H1 (cell line): ENCODE measurements around the gene LPP. TPM values are rescaled to one million over a fixed set of nuclear protein-coding genes. Genes with fewer than 3 reads are reported as not detected.

ENCODE experiments used
- CTCF ChIA-PET: fragments of 300-600 bp; sonication (Branson Sonifier 250); formaldehyde crosslinking; loops from one replicate; lab custom pipeline; 2021; ENCODE audit not compliant: partially characterized antibody; lab: Charles Lee
- POLR2A ChIA-PET: fragments of 300-600 bp; sonication (Branson Sonifier 250); formaldehyde crosslinking; loops from one replicate; lab custom pipeline; 2021; ENCODE audit warnings: inconsistent platforms; ENCODE audit not compliant: partially characterized antibody; lab: Charles Lee
- DNase-seq, 2 experiments: peaks; one replicate each; pipeline versions ENCODE4 v3.0.0 to v3.0.0-alpha.2; 2010 to 2022; ENCODE audit warnings: low spot score in 2 of 2, low read depth in 1 of 2, mixed read lengths in 1 of 2
- FAIRE-seq: peaks from 2 replicates; lab custom pipeline; 2011; peaks lifted over from hg19 to GRCh38; lab: Jason Lieb, UNC
- H2AFZ ChIP-seq: 2 replicates; pipeline ENCODE4 v1.8.1; 2012; ENCODE audit warnings: low read length, inconsistent platforms
- H2AK5ac ChIP-seq: 2 replicates; pipeline ENCODE4 v1.6.1; 2013; ENCODE audit warnings: low read depth, low read length
- H2BK120ac ChIP-seq: replicated peaks from 2 replicates; pipeline ENCODE3; 2013; ENCODE audit warnings: low read depth, low read length, inconsistent platforms
- H2BK12ac ChIP-seq: 2 replicates; pipeline ENCODE4 v1.6.1; 2013; ENCODE audit warnings: low read depth, low read length
- H2BK15ac ChIP-seq: 2 replicates; pipeline ENCODE4 v1.6.1; 2013; ENCODE audit warnings: low read length
- H2BK20ac ChIP-seq: 2 replicates; pipeline ENCODE4 v1.6.1; 2013; ENCODE audit warnings: low read length
- H2BK5ac ChIP-seq: 2 replicates; pipeline ENCODE4 v1.6.1; 2013; ENCODE audit warnings: low read depth, low read length
- H3K14ac ChIP-seq: 2 replicates; pipeline ENCODE4 v1.6.1; 2013; ENCODE audit warnings: inconsistent platforms; ENCODE audit not compliant: insufficient read length
- H3K18ac ChIP-seq: 2 replicates; pipeline ENCODE4 v1.6.1; 2013; ENCODE audit warnings: low read length; ENCODE audit errors: extremely low read depth
- H3K23ac ChIP-seq: 2 replicates; pipeline ENCODE4 v1.6.1; 2013; ENCODE audit warnings: inconsistent platforms; ENCODE audit not compliant: insufficient read length
- H3K23me2 ChIP-seq: 2 replicates; pipeline ENCODE4 v1.6.1; 2013; ENCODE audit warnings: low read depth, low read length
- H3K27ac ChIP-seq: 2 replicates; pipeline ENCODE4 v1.6.1; 2011; ENCODE audit warnings: low read depth, low read length, inconsistent platforms
- H3K27me3 ChIP-seq, 4 experiments: replicated peaks in 1 of 4; 1 replicate in 1 of 4; 2 replicates in 3 of 4; pipeline versions ENCODE4 v1.6.1 to v1.8.1; 2011 to 2013; ENCODE audit warnings: low read length in 3 of 4, mild to moderate bottlenecking in 3 of 4, inconsistent platforms in 2 of 4, mixed read lengths in 2 of 4, moderate library complexity in 1 of 4; ENCODE audit not compliant: control insufficient read depth in 3 of 4, insufficient read depth in 3 of 4; ENCODE audit errors: extremely low read depth in 1 of 4
- H3K36me3 ChIP-seq, 4 experiments: 2 replicates each; pipeline versions ENCODE4 v1.6.1 to v1.8.1; 2011 to 2013; ENCODE audit warnings: mild to moderate bottlenecking in 4 of 4, low read length in 3 of 4, moderate library complexity in 2 of 4, control low read depth in 1 of 4, inconsistent platforms in 1 of 4; ENCODE audit not compliant: insufficient read depth in 4 of 4, control insufficient read depth in 2 of 4
- H3K4ac ChIP-seq: replicated peaks from 2 replicates; pipeline ENCODE3; 2013; ENCODE audit warnings: low read length, low read depth, mixed read lengths, inconsistent platforms; ENCODE audit not compliant: insufficient read length
- H3K4me1 ChIP-seq, 4 experiments: replicated peaks in 1 of 4; 1 replicate in 1 of 4; 2 replicates in 3 of 4; pipeline versions ENCODE4 v1.6.1 to v1.8.1; 2011 to 2013; ENCODE audit warnings: low read length in 3 of 4, inconsistent platforms in 2 of 4, mixed read lengths in 1 of 4; ENCODE audit not compliant: insufficient read depth in 4 of 4, control insufficient read depth in 3 of 4
- H3K4me2 ChIP-seq, 2 experiments: 2 replicates each; pipeline versions ENCODE4 v1.6.1 to v1.8.1; 2011 to 2013; ENCODE audit warnings: low read depth in 2 of 2, low read length in 2 of 2, control low read depth in 1 of 2, inconsistent platforms in 1 of 2, mild to moderate bottlenecking in 1 of 2; ENCODE audit not compliant: insufficient read depth in 1 of 2
- H3K4me3 ChIP-seq, 4 experiments: fragments of 200-600, 300-600 bp in 1 of 4; sonication (generic), shearing (Covaris generic), sonication (Bioruptor Twin) in 1 of 4; 2 replicates each; pipeline versions ENCODE4 v1.5.1 to v1.8.1; 2011 to 2016; ENCODE audit warnings: low read length in 4 of 4, low read depth in 3 of 4, control low read depth in 2 of 4, inconsistent platforms in 2 of 4, mild to moderate bottlenecking in 2 of 4, mixed read lengths in 1 of 4, moderate library complexity in 1 of 4; ENCODE audit not compliant: insufficient read depth in 2 of 4; ENCODE audit errors: extremely low read depth in 1 of 4
- H3K56ac ChIP-seq: replicated peaks from 2 replicates; pipeline ENCODE3; 2013; ENCODE audit warnings: low read depth, mild to moderate bottlenecking, mixed read lengths, low read length, inconsistent platforms; ENCODE audit not compliant: insufficient read length
- H3K79me1 ChIP-seq: 2 replicates; pipeline ENCODE4 v1.6.1; 2013; ENCODE audit warnings: low read depth, low read length, control low read depth
- H3K79me2 ChIP-seq, 2 experiments: 2 replicates each; pipeline versions ENCODE4 v1.6.1 to v1.8.1; 2012 to 2013; ENCODE audit warnings: low read length in 2 of 2, mild to moderate bottlenecking in 2 of 2, inconsistent platforms in 1 of 2; ENCODE audit not compliant: insufficient read depth in 2 of 2, control insufficient read depth in 1 of 2
- H3K9ac ChIP-seq, 4 experiments: replicated peaks in 1 of 4; 1 replicate in 1 of 4; 2 replicates in 3 of 4; pipeline versions ENCODE4 v1.6.1 to v1.8.1; 2011 to 2013; ENCODE audit warnings: low read depth in 3 of 4, low read length in 3 of 4, control low read depth in 2 of 4, mild to moderate bottlenecking in 2 of 4, moderate library complexity in 2 of 4, inconsistent platforms in 1 of 4; ENCODE audit errors: extremely low read depth in 1 of 4
- H3K9me3 ChIP-seq, 2 experiments: 2 replicates each; pipeline versions ENCODE4 v1.6.1 to v1.8.1; 2012 to 2013; ENCODE audit warnings: mild to moderate bottlenecking in 2 of 2, moderate library complexity in 2 of 2, control low read depth in 1 of 2, inconsistent platforms in 1 of 2, low read depth in 1 of 2, low read length in 1 of 2, mixed read lengths in 1 of 2; ENCODE audit not compliant: insufficient read depth in 2 of 2
- H4K20me1 ChIP-seq, 2 experiments: replicated peaks in 1 of 2; 2 replicates each; pipeline versions ENCODE3 to v1.8.1; 2011 to 2013; ENCODE audit warnings: inconsistent platforms in 2 of 2, low read length in 2 of 2, mild to moderate bottlenecking in 1 of 2; ENCODE audit not compliant: insufficient read depth in 2 of 2, control insufficient read depth in 1 of 2
- H4K5ac ChIP-seq: 2 replicates; pipeline ENCODE4 v1.6.1; 2013; ENCODE audit warnings: low read length, low read depth, mixed read lengths, inconsistent platforms; ENCODE audit not compliant: insufficient read length
- H4K8ac ChIP-seq: 2 replicates; pipeline ENCODE4 v1.8.0; 2013; ENCODE audit warnings: mild to moderate bottlenecking, moderate library complexity, low read length, inconsistent platforms; ENCODE audit not compliant: insufficient read depth; ENCODE audit errors: extremely low read depth
- H4K91ac ChIP-seq: replicated peaks from 2 replicates; pipeline ENCODE3; 2013; ENCODE audit warnings: low read length, mixed read lengths, inconsistent platforms; ENCODE audit not compliant: insufficient read length
- BACH1 ChIP-seq: IDR thresholded peaks from 2 replicates; pipeline ENCODE4 v1.6.1; 2012; ENCODE audit warnings: low read length, improper control_type of control experiment
- BRCA1 ChIP-seq: IDR thresholded peaks from 2 replicates; pipeline ENCODE4 v1.6.1; 2012; ENCODE audit warnings: low read depth, low read length, improper control_type of control experiment
- CHD1 ChIP-seq: IDR thresholded peaks from 2 replicates; pipeline ENCODE4 v1.6.1; 2012; ENCODE audit warnings: low read depth, low read length, improper control_type of control experiment
- GABPA ChIP-seq: IDR thresholded peaks from 2 replicates; pipeline ENCODE4 v1.6.1; 2011; ENCODE audit warnings: mild to moderate bottlenecking, low read length, moderate library complexity, borderline replicate concordance; ENCODE audit not compliant: insufficient read depth
- KDM1A ChIP-seq: fragments of 200-600, 300-600 bp; sonication (generic); IDR thresholded peaks from 2 replicates; pipeline ENCODE4 v1.7.1; 2016; ENCODE audit warnings: mild to moderate bottlenecking, low read length, borderline replicate concordance
- POU5F1 ChIP-seq: IDR thresholded peaks from 2 replicates; pipeline ENCODE4 v1.6.1; 2011; ENCODE audit warnings: low read depth, mild to moderate bottlenecking, low read length, moderate library complexity
- RAD21 ChIP-seq, 2 experiments: IDR thresholded peaks in 1 of 2; conservative IDR thresholded peaks in 1 of 2; 2 replicates each; pipeline ENCODE4 v1.6.1; 2011; ENCODE audit warnings: low read depth in 2 of 2, low read length in 2 of 2, improper control_type of control experiment in 1 of 2, inconsistent platforms in 1 of 2, mild to moderate bottlenecking in 1 of 2, moderate library complexity in 1 of 2
- TBP ChIP-seq: IDR thresholded peaks from 2 replicates; pipeline ENCODE4 v1.6.1; 2011; ENCODE audit warnings: low read depth, low read length, improper control_type of control experiment
- WGBS, 2 experiments: shearing (Covaris generic) in 1 of 2; methylation state at CpG; one replicate each; pipeline versions ENCODE4 v1.1.6 to v1.1.7; 2013 to 2015; ENCODE audit warnings: low lambda C conversion rate in 2 of 2, mixed read lengths in 2 of 2, inconsistent platforms in 1 of 2, low coverage in 1 of 2, missing lambda C conversion rate in 1 of 2; ENCODE audit not compliant: insufficient replicate concordance in 2 of 2, insufficient coverage in 1 of 2, insufficient read length in 1 of 2; ENCODE audit errors: extremely low coverage in 1 of 2, missing lambda C conversion rate in 1 of 2; 5-methylcytosine and 5-hydroxymethylcytosine counted together
- polyA plus RNA-seq, 7 experiments: library from polyadenylated mRNA; depleted of rRNA in 3 of 7; stranded (reverse) in 5 of 7; unstranded in 2 of 7; fragments of >200 nt in 5 of 7; fragments of 200-250 nt in 2 of 7; gene quantifications; 1 replicate in 5 of 7; 2 replicates in 1 of 7; 4 replicates in 1 of 7; pipeline versions ENCODE4 v1.2.1 to v1.2.3, GENCODE V29; 2011 to 2013; ENCODE audit warnings: missing spikeins in 2 of 7, mixed read lengths in 2 of 7
- total RNA-seq: library from RNA; stranded (reverse); fragmentation: NEBNext Ultra II Directional; extraction: Animal tissue kit (Norgen Biotek cat#: 25700); gene quantifications from 2 replicates; pipeline ENCODE4 v1.2.1, GENCODE V29; 2021
- TF ChIP-seq, protein P1 (sequence below): IDR thresholded peaks from 2 replicates; pipeline ENCODE4 v1.6.1; 2012; ENCODE audit warnings: inconsistent platforms
- TF ChIP-seq, protein P2 (sequence below): IDR thresholded peaks from 2 replicates; pipeline ENCODE4 v1.6.1; 2011; ENCODE audit warnings: low read depth, mild to moderate bottlenecking, low read length; ENCODE audit not compliant: insufficient read depth
- TF ChIP-seq, protein P3 (sequence below): IDR thresholded peaks from 2 replicates; pipeline ENCODE4 v1.6.1; 2011; ENCODE audit warnings: low read length, improper control_type of control experiment

LPP gene
- total and polyA plus RNA-seq, 2 of the 8 experiments (the other 6 are each of a cell fraction or from before 2014, with no cell fraction given), result 10.0 to 53.3 TPM

DNA sequence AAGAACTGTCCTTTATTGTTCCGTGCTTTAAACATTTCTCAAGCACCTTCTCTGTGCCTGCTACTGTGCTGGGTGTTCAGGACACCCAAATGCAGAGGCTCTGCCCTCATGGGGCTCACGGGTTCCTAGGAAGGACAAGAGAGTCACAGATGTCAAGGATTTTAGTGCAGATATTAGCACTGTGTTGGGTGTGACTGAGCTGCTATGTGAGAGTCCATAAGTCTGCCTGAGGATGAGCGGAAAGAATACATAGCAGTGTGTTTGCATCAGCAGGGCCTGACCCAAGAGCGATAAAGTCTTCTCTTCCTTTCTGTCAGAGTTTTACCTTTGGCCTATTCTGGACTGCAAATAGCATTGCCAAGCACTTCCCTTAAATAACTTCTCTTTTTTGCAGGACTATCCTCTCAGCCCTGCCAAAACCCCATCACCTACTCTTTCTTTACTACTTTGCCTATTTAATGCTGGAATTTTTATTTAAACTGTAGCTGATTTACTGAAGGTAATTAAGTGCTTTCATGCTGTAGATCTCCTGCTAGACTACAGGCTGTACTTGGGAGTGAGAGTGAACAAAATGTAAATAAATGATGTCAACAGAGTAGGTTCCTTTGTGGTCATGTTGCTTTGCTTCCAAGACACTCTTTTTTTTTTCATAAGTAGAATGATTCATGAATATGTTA is 558.4 kb downstream of the LPP start:
- H3K9ac ChIP-seq, result no peak overlapping the region

More for the DNA sequence above, 558.4 kb downstream of the LPP start:
- Histone ChIP-seq H3K14ac (peak overlapping the region; percentile 69), H2AFZ (no peak overlapping the region), H3K9me3 (no peaks in the 10 kb centered on the region), H2BK12ac (no peak overlapping the region), H2BK20ac (no peak overlapping the region), H3K79me1 (no peaks in the 10 kb centered on the region), H3K27ac (no peak overlapping the region), H3K23ac (no peak overlapping the region), H3K4me1 (no peaks in the 10 kb centered on the region), H3K23me2 (no peaks in the 10 kb centered on the region), H3K36me3 (no peaks in the 10 kb centered on the region), H4K91ac (no peak overlapping the region), H2BK15ac (no peak overlapping the region), H3K56ac (no peak overlapping the region), H4K5ac (no peak overlapping the region), H3K18ac (no peak overlapping the region), H2BK120ac (no peak overlapping the region), H3K4ac (no peak overlapping the region), H2BK5ac (no peak overlapping the region), H3K4me3 (no peak overlapping the region), H4K8ac (no peak overlapping the region), H3K4me2 (no peak overlapping the region), H3K27me3 (no peaks in the 10 kb centered on the region), H3K79me2 (no peaks in the 10 kb centered on the region), H4K20me1 (no peaks in the 10 kb centered on the region), H2AK5ac (no peak overlapping the region)
- no peak for FAIRE-seq
- WGBS, 2 experiments, result 88% methylated on average over 4 of the region's 4 CpGs; no CpG with 5 or more reads in 1 of the 2 experiments
- CTCF ChIA-PET, result interaction anchor here (1.1 kb wide), 1 partner anchor 16 kb away, joined by 3 read pairs; no protein-coding TSS in a partner anchor
- no peak for DNase-seq
- POLR2A ChIA-PET, result no interaction called here
- TF ChIP-seq, protein P1, sequence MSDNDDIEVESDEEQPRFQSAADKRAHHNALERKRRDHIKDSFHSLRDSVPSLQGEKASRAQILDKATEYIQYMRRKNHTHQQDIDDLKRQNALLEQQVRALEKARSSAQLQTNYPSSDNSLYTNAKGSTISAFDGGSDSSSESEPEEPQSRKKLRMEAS, result no peak
- no peak for TF ChIP-seq POU5F1
- TF ChIP-seq KDM1A, result no peak
- TF ChIP-seq GABPA, result no peak
- TF ChIP-seq RAD21 (IDR thresholded peaks at IDR 0.05 in 1 of 2, conservative IDR thresholded peaks at IDR 0.05 in 1 of 2; ENCODE audit: low read depth in 2 of 2, low read length in 2 of 2), result no peak
- TF ChIP-seq TBP, result no peak
- TF ChIP-seq BACH1, result no peak
- TF ChIP-seq BRCA1, result no peak
- TF ChIP-seq CHD1, result no peak
- TF ChIP-seq, protein P2, sequence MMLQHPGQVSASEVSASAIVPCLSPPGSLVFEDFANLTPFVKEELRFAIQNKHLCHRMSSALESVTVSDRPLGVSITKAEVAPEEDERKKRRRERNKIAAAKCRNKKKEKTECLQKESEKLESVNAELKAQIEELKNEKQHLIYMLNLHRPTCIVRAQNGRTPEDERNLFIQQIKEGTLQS, result no peak
- TF ChIP-seq, protein P3, sequence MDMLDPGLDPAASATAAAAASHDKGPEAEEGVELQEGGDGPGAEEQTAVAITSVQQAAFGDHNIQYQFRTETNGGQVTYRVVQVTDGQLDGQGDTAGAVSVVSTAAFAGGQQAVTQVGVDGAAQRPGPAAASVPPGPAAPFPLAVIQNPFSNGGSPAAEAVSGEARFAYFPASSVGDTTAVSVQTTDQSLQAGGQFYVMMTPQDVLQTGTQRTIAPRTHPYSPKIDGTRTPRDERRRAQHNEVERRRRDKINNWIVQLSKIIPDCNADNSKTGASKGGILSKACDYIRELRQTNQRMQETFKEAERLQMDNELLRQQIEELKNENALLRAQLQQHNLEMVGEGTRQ, result no peak
